ENCODE results near the gene TFF3. TPM values are rescaled to one million over a fixed set of nuclear protein-coding genes. Genes with fewer than 3 reads are reported as not detected.

Gene TFF3
- total and polyA plus RNA-seq, 7 donors: 14.3 to 7,065 (median 45.1) TPM

GRCh38 chr21:42321231-42321630 lies 6.0 kb upstream of the TFF3 start:
- peaks cover 3 to 22% (median 4%) of the 10 kb centered on the region in 3 donors for H3K27me3 ChIP-seq
- H3K4me3 ChIP-seq: no peak overlapping the region
- H3K27ac ChIP-seq: no peak overlapping the region
- TF ChIP-seq, protein P1, sequence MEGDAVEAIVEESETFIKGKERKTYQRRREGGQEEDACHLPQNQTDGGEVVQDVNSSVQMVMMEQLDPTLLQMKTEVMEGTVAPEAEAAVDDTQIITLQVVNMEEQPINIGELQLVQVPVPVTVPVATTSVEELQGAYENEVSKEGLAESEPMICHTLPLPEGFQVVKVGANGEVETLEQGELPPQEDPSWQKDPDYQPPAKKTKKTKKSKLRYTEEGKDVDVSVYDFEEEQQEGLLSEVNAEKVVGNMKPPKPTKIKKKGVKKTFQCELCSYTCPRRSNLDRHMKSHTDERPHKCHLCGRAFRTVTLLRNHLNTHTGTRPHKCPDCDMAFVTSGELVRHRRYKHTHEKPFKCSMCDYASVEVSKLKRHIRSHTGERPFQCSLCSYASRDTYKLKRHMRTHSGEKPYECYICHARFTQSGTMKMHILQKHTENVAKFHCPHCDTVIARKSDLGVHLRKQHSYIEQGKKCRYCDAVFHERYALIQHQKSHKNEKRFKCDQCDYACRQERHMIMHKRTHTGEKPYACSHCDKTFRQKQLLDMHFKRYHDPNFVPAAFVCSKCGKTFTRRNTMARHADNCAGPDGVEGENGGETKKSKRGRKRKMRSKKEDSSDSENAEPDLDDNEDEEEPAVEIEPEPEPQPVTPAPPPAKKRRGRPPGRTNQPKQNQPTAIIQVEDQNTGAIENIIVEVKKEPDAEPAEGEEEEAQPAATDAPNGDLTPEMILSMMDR (IDR thresholded peaks at IDR 0.05): no peak
- no peaks in the 10 kb centered on the region for H3K9me3 ChIP-seq
- intact Hi-C loops (cut with DNase I): no loop called here
- WGBS, 2 donors: 89 to 95% methylated on average over 10 of the region's 10 CpGs
- H3K4me1 ChIP-seq: no peaks in the 10 kb centered on the region
- H3K36me3 ChIP-seq: no peaks in the 10 kb centered on the region
- DNase-seq: peak; percentile 35

DNA sequence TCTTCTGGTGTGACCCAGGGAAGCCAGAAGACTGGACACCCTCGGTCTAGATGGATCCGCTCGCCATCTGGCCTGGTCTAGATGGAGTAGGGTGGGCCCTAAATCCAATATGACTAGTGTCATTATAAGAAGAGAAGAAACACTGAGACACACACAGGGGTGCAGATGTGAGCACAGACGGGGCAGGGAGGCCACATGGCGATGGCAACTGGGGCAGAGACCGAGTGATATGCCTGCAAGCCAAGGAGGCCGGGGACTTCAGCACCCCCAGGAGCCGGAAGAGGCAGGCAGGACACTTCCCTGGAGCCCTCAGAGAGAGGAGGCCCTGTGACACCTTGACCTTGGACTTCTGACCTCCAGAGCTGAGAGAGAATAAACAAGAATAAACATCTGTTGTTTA lies 5.6 kb upstream of the TFF3 start:
- WGBS, 2 donors: 93 to 96% methylated on average over 8 of the region's 8 CpGs

DNA sequence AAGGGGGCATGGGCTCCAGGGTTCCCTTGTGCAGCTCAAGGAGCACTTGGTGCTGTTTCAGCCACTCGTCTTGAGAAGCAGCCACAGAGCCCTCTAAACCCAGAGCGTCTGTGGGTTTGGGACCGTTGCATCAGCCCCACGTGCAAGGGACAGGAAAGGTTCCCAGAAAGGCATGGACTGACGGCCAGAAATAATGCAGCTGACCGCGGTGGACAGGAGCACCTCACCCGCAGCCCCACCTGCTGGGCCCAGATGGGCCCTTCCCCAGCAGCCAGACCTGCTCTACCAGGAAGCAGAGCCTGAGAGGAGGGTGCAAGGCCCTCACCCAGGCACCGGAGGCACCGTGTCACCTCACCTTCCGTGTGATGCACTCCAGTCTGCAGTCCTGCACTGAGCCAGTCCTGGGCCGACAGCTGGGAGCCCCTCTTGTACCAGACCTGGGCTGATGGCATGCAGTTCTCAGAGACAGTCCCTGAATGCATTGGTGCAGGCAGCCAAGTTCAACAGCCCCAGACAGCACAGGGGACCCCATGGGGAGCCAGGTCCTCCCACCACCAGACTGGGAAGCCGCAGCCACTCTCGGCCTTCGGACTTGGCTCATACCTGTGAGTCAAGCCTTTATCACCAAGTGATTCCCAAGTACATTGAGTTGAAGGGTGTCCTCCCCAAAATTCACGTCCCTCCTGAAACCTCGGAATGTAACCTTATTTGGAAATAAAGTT lies 4.8 kb upstream of the TFF3 start:
- no peak overlapping the region for H3K4me3 ChIP-seq
- TF ChIP-seq, protein P1 (IDR thresholded peaks at IDR 0.05): no peak
- TF ChIP-seq POLR2AphosphoS5 (IDR thresholded peaks at IDR 0.05): no peak
- no peak for TF ChIP-seq POLR2A (IDR thresholded peaks at IDR 0.05)
- TF ChIP-seq EP300 (IDR thresholded peaks at IDR 0.05): no peak
- no peaks in the 10 kb centered on the region for H3K36me3 ChIP-seq
- DNase-seq: peak; percentile 46
- no peak overlapping the region for H3K27ac ChIP-seq
- no peaks in the 10 kb centered on the region for H3K4me1 ChIP-seq
- H3K9me3 ChIP-seq: no peaks in the 10 kb centered on the region
- intact Hi-C loops (cut with DNase I): no loop called here
- WGBS, 2 donors: 51 to 69% methylated on average over 17 of the region's 17 CpGs
- peaks cover 3 to 22% (median 4%) of the 10 kb centered on the region in 3 donors for H3K27me3 ChIP-seq

More for the DNA sequence above, 5.6 kb upstream of the TFF3 start:
- no peaks in the 10 kb centered on the region for H3K9me3 ChIP-seq
- no peaks in the 10 kb centered on the region for H3K4me1 ChIP-seq
- no peak overlapping the region for H3K4me3 ChIP-seq
- H3K27ac ChIP-seq: no peak overlapping the region
- TF ChIP-seq, protein P1 (IDR thresholded peaks at IDR 0.05): no peak
- no peak for TF ChIP-seq EP300 (IDR thresholded peaks at IDR 0.05)
- TF ChIP-seq POLR2A (IDR thresholded peaks at IDR 0.05): no peak
- no peak for TF ChIP-seq POLR2AphosphoS5 (IDR thresholded peaks at IDR 0.05)
- DNase-seq: peak; percentile 53
- H3K36me3 ChIP-seq: no peaks in the 10 kb centered on the region
- peaks cover 3 to 22% (median 4%) of the 10 kb centered on the region in 3 donors for H3K27me3 ChIP-seq
- intact Hi-C loops (cut with DNase I): no loop called here

DNA sequence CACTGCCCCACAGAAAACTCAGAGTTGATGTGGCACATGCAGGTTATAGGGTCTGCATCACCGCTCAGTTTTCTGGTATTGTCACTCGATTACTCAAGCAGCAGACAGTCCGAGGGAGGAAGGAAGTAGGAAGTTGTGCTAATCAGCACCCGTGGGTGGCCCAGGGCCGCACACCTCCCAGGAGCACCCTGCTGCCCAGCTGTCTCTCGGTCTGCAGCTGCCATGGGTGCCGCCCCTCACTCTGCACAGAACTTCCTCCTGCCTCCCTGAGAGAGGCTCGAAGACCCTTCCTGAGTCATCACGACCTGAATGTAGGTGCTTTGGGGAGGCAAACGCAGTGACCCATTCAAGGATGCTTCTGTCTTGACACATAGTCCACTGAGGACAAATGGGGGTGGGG lies 4.2 kb upstream of the TFF3 start:
- Histone ChIP-seq H3K4me1 (no peaks in the 10 kb centered on the region), H3K27me3 (peaks cover 3 to 22% (median 4%) of the 10 kb centered on the region in 3 donors), H3K27ac (no peak overlapping the region), H3K36me3 (no peaks in the 10 kb centered on the region), H3K4me3 (no peak overlapping the region), H3K9me3 (no peaks in the 10 kb centered on the region)
- DNase-seq: peak; percentile 50
- intact Hi-C loops (cut with DNase I): no loop called here
- WGBS, 2 donors: 27 to 28% methylated on average over 10 of the region's 10 CpGs
- TF ChIP-seq POLR2AphosphoS5 (IDR thresholded peaks at IDR 0.05): no peak
- no peak for TF ChIP-seq EP300 (IDR thresholded peaks at IDR 0.05)
- no peak for TF ChIP-seq POLR2A (IDR thresholded peaks at IDR 0.05)
- TF ChIP-seq, protein P1 (IDR thresholded peaks at IDR 0.05): no peak
